B cell (primary cell): ENCODE results near the gene MAF. TPM values are rescaled to one million over a fixed set of nuclear protein-coding genes. Genes with fewer than 3 reads are reported as not detected.

Experiments used
- ATAC-seq: fragments of 200-7000 bp; cut with Tn5 transposase; one replicate; pipeline ENCODE4 v1.10.0; 2021; ENCODE audit warnings: low read depth, mild to moderate bottlenecking, moderate number of reproducible peaks, moderate library complexity
- CTCF ChIA-PET: fragments of 350-600 bp; sonication (Branson Sonifier 250); formaldehyde crosslinking; loops from one replicate; lab custom pipeline; 2021; ENCODE audit warnings: antibody characterized with exemption, inconsistent platforms; lab: Charles Lee
- POLR2A ChIA-PET: fragments of 350-600 bp; sonication (Branson Sonifier 250); formaldehyde crosslinking; loops from one replicate; lab custom pipeline; 2021; ENCODE audit warnings: antibody characterized with exemption; lab: Charles Lee
- DNase-seq: peaks from one replicate; pipeline ENCODE4 v3.0.0; 2013
- H2AFZ ChIP-seq: 2 replicates; pipeline ENCODE4 v1.6.1; 2012; ENCODE audit warnings: mild to moderate bottlenecking, low read depth, low read length; ENCODE audit not compliant: insufficient read depth, poor library complexity, severe bottlenecking
- H3K27ac ChIP-seq, 2 donors: 1 replicate in 1 of 2; 2 replicates in 1 of 2; pipeline ENCODE4 v1.5.1; 2012 to 2013; ENCODE audit warnings: low read length in 2 of 2, mild to moderate bottlenecking in 2 of 2, moderate library complexity in 1 of 2
- H3K27me3 ChIP-seq, 4 experiments: fragments of 200-600 bp in 1 of 4; sonication (generic) in 1 of 4; replicated peaks in 1 of 4; 1 replicate in 2 of 4; 2 replicates in 2 of 4; pipeline versions ENCODE4 v1.6.1 to v1.7.0; 2013 to 2016; ENCODE audit warnings: low read length in 3 of 4, mild to moderate bottlenecking in 2 of 4, mixed read lengths in 1 of 4, moderate library complexity in 1 of 4; ENCODE audit not compliant: insufficient read depth in 4 of 4, control insufficient read depth in 3 of 4; ENCODE audit errors: control extremely low read depth in 1 of 4
- H3K36me3 ChIP-seq, 2 experiments: replicated peaks in 1 of 2; 1 replicate in 1 of 2; 2 replicates in 1 of 2; pipeline versions ENCODE4 v1.6.1 to v1.7.1; 2013; ENCODE audit warnings: low read length in 1 of 2; ENCODE audit not compliant: insufficient read depth in 2 of 2, control insufficient read depth in 1 of 2; ENCODE audit errors: control extremely low read depth in 1 of 2, extremely low read depth in 1 of 2
- H3K4me1 ChIP-seq, 2 donors: fragments of 200-600 bp in 1 of 2; sonication (generic) in 1 of 2; 1 replicate in 1 of 2; 2 replicates in 1 of 2; pipeline versions ENCODE4 v1.5.1 to v1.6.1; 2013 to 2017; ENCODE audit warnings: low read length in 2 of 2; ENCODE audit not compliant: control insufficient read depth in 2 of 2, insufficient read depth in 2 of 2
- H3K4me2 ChIP-seq: replicated peaks from 2 replicates; pipeline ENCODE3; 2012; ENCODE audit warnings: mild to moderate bottlenecking, low read depth, low read length; ENCODE audit not compliant: poor library complexity, severe bottlenecking
- H3K4me3 ChIP-seq, 5 experiments: fragments of 200-600 bp in 1 of 5; sonication (generic) in 1 of 5; 1 replicate in 3 of 5; 2 replicates in 2 of 5; pipeline versions ENCODE4 v1.5.1 to v1.7.0; 2011 to 2016; ENCODE audit warnings: low read length in 4 of 5, mild to moderate bottlenecking in 4 of 5, low read depth in 2 of 5, control low read depth in 1 of 5, moderate library complexity in 1 of 5; ENCODE audit not compliant: insufficient read depth in 1 of 5; ENCODE audit errors: control extremely low read depth in 1 of 5, extremely low read depth in 1 of 5
- H3K79me2 ChIP-seq: fragments of 200-600 bp; sonication (generic); one replicate; pipeline ENCODE4 v1.6.0; 2016; ENCODE audit warnings: low read length; ENCODE audit not compliant: control insufficient read depth, insufficient read depth
- H3K9ac ChIP-seq: fragments of 200-600 bp; sonication (generic); 2 replicates; pipeline ENCODE4 v1.6.1; 2017; ENCODE audit warnings: mild to moderate bottlenecking, low read length, moderate library complexity
- H3K9me3 ChIP-seq, 3 donors: one replicate each; pipeline versions ENCODE4 v1.6.1 to v1.7.1; 2013; ENCODE audit warnings: low read length in 2 of 3; ENCODE audit not compliant: control insufficient read depth in 2 of 3, insufficient read depth in 1 of 3; ENCODE audit errors: control extremely low read depth in 1 of 3
- H4K20me1 ChIP-seq: 2 replicates; pipeline ENCODE4 v1.6.0; 2012; ENCODE audit warnings: mild to moderate bottlenecking, low read length; ENCODE audit not compliant: insufficient read depth, control insufficient read depth, poor library complexity, severe bottlenecking
- H3K27ac Mint-ChIP-seq: one replicate; pipeline ENCODE4 v1.8.0; 2021; ENCODE audit warnings: mixed read lengths
- H3K27me3 Mint-ChIP-seq: one replicate; pipeline ENCODE4 v1.8.0; 2021; ENCODE audit warnings: mixed read lengths
- H3K4me1 Mint-ChIP-seq: one replicate; pipeline ENCODE4 v1.8.0; 2021; ENCODE audit warnings: mixed read lengths
- H3K4me3 Mint-ChIP-seq: one replicate; pipeline ENCODE4 v1.8.0; 2021; ENCODE audit warnings: mixed read lengths
- H3K9me3 Mint-ChIP-seq: one replicate; pipeline ENCODE4 v1.8.0; 2022; ENCODE audit warnings: mixed read lengths; ENCODE audit not compliant: insufficient read depth
- EZH2 ChIP-seq: IDR thresholded peaks from 2 replicates; pipeline ENCODE4 v1.6.1; 2012; ENCODE audit warnings: borderline replicate concordance, low read depth, mild to moderate bottlenecking, moderate library complexity, low read length; ENCODE audit not compliant: insufficient read depth, poor library complexity, severe bottlenecking
- WGBS: methylation state at CpG from one replicate; pipeline ENCODE4 v1.1.5; 2013; ENCODE audit warnings: missing lambda C conversion rate; ENCODE audit not compliant: insufficient coverage; 5-methylcytosine and 5-hydroxymethylcytosine counted together
- intact Hi-C: fragments of 100-400 bp; cut with micrococcal nuclease; formaldehyde crosslinking; loops from one replicate; pipeline ENCODE4 v1.10.0; 2022
- polyA plus RNA-seq: library from polyadenylated mRNA; depleted of rRNA; stranded (reverse); fragments of >200 nt; gene quantifications from 2 replicates; pipeline ENCODE4 v1.2.3, GENCODE V29; 2012
- total RNA-seq, 2 donors: library from RNA; stranded (reverse); fragments of 120-200 nt in 1 of 2; gene quantifications; 1 replicate in 1 of 2; 2 replicates in 1 of 2; pipeline versions ENCODE4 v1.2.3 to v1.2.4, GENCODE V29; 2013 to 2022
- TF ChIP-seq, protein P1 (sequence below): fragments of 200-600 bp; IDR thresholded peaks from one replicate; pipeline ENCODE4 v1.8.0; 2022; ENCODE audit warnings: antibody characterized with exemption, mild to moderate bottlenecking

Gene MAF
- total and polyA plus RNA-seq, 2 donors (not counting 1 experiment from before 2014, with no cell fraction given): 0.30 to 0.49 TPM

DNA sequence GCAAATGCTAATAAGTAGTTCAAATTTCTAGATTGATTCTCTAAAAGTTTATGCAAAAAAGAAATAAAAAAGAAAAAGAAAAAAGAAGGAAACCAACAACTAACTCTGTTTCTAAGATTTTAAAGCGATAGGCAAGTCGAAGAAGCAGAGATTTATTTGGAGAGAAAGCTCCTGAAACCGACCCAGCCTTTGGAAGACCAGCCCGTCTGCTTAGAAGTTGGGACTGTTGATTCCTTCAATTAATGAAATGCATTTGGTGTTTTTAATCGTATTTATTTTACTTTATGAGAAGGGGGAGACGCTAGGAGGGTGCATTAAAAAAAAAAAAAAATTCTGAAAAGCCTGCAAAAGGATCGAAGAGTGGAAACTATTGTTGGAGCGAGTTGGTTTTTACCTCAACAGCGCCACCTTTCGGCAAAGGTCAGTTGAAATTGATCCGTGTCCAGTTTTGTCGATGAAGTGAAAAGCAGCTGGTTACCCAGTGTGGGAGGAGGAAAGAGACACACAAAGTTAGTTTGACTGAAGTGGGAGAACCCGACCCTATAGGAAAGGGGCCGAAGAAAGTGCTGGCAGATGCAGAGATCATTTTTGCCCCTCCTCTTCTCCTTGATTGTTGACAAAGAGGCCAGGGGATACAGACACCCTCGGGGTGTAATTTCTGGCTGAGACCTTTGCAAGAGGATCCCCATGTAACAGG, 1.5 kb upstream of the MAF start:
- TF ChIP-seq, protein P1, sequence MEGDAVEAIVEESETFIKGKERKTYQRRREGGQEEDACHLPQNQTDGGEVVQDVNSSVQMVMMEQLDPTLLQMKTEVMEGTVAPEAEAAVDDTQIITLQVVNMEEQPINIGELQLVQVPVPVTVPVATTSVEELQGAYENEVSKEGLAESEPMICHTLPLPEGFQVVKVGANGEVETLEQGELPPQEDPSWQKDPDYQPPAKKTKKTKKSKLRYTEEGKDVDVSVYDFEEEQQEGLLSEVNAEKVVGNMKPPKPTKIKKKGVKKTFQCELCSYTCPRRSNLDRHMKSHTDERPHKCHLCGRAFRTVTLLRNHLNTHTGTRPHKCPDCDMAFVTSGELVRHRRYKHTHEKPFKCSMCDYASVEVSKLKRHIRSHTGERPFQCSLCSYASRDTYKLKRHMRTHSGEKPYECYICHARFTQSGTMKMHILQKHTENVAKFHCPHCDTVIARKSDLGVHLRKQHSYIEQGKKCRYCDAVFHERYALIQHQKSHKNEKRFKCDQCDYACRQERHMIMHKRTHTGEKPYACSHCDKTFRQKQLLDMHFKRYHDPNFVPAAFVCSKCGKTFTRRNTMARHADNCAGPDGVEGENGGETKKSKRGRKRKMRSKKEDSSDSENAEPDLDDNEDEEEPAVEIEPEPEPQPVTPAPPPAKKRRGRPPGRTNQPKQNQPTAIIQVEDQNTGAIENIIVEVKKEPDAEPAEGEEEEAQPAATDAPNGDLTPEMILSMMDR: peak; percentile 86
- TF ChIP-seq EZH2: no peak
- Histone ChIP-seq H3K4me2 (peak overlapping the region; percentile 96), H3K9ac (peak overlapping the region; percentile 70), H3K79me2 (no peaks in the 10 kb centered on the region), H4K20me1 (no peaks in the 10 kb centered on the region), H3K4me3 (peak overlapping the region; percentile 47 to 84 (median 64)), H3K9me3 (peaks cover 0 to 9% (median 0%) of the 10 kb centered on the region in 3 donors), H3K27me3 (peaks cover 0 to 53% (median 37%) of the 10 kb centered on the region in 4 experiments), H2AFZ (no peak overlapping the region), H3K36me3 (no peaks in the 10 kb centered on the region), H3K27ac (no peak overlapping the region), H3K4me1 (peaks cover 34 to 38% of the 10 kb centered on the region in 2 donors)
- H3K4me3 Mint-ChIP-seq: peak overlapping the region; percentile 95
- H3K9me3 Mint-ChIP-seq: no peaks in the 10 kb centered on the region
- WGBS: 11% methylated on average over 10 of the region's 15 CpGs
- H3K27ac Mint-ChIP-seq: no peak overlapping the region
- POLR2A ChIA-PET: no interaction called here
- DNase-seq (peak; percentile 73), ATAC-seq (no peak)
- peaks cover 57% of the 10 kb centered on the region for H3K27me3 Mint-ChIP-seq
- H3K4me1 Mint-ChIP-seq: peaks cover 29% of the 10 kb centered on the region
- CTCF ChIA-PET: interaction anchor here (0.7 to 1.8 kb wide), 14 partner anchors 9 to 1492 kb away, joined by 3 to 12 read pairs (median 4); no protein-coding TSS in a partner anchor
- intact Hi-C loops: loop anchor here (2.0 to 10.0 kb wide), 3 partner anchors 827 to 1479 kb away; no protein-coding TSS in a partner anchor
